HG03565 (cell line): ENCODE measurements around the gene HDAC4.

ENCODE experiments used
- ATAC-seq: cut with Tn5 transposase; IDR thresholded peaks from one replicate; pipeline ENCODE4 v1.9.1; 2021; ENCODE audit warnings: mild to moderate bottlenecking, moderate library complexity; ENCODE audit not compliant: unreplicated experiment

Gene HDAC4

DNA sequence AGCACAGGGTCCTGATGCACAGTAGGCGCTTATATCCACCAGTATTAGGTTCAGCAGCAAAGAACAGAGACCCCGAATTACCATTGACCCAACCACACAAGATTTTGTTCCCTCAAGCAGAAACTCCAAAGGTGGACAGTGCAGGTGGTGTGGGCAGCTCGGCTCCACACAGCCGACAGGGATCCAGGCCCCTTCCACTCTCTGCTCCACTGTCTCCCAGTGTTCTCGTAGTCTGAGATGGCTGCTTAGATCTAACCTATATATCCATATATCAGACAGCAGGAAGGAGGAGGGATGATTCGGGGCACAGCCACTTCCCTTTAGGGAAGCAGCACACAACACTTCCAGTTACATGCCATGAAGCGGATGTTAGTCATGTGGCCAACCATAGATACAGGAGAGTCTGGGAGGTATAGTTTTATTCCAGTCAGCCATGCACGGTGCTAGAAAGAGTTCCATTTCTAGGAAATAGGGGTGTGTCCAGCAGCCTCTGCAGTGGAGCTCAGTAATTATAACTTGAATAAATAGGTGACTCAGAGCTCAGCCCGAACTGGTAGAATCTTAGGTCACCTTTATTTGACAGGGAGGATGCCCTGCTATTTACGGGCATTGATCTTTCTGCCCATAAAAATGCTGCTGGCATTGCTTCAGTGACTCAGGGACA is 394.1 kb downstream of the HDAC4 start:
- ATAC-seq: no peak

DNA sequence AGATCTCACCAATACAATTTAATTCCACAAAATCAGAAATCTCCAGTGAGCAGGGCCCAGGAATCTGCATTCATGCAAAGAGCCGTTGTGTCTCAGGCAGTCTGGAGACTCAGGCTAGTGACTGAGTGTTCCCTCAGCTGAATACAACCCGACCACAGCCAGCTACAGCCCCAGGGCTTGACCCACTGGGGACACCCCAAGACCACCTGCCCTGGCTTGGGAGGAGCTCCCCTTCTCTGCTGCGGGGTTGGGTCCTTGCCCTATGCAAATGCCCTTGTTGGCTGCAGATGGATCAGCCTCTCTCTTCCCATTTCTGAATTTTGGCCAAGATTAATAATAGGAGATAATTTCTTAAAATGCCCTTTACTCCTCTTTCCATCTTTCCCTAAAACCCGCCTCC is 395.2 kb downstream of the HDAC4 start:
- ATAC-seq: no peak

DNA sequence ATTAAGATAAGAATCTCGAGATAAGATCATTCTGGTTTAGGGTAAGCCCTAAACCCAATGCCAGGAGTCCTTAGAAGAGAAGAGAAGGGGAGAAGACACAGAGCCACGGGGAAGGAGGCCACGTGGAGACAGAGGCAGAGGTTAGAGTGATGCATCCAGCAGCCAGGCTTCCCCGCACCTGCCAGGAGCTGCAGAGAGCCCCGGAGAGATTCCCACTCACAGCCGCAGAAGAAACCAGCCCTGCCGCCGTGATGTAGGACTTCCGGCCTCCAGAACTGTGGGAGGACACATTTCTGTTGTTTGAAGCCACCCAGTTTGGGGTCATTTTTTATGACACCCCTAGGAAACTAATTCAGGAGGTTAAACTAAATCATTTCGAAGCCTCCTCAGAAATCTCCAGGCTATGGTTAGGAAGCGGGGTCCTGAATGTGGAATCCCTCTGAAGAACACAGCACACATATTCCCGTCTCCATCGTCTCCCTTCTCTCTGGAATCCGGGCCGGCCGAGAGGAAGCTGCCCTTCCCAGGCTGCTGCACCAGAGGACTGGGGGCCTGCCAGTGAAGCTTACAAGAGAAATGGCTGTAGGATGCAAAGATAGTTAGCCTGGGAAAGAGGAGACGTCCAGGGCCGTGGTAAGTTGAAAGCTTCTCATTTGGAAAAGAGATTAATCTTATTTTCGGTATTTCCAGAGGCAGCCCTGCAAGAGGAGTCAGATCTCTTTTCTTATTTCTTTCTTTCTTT is 396.4 kb downstream of the HDAC4 start:
- ATAC-seq: no peak

DNA sequence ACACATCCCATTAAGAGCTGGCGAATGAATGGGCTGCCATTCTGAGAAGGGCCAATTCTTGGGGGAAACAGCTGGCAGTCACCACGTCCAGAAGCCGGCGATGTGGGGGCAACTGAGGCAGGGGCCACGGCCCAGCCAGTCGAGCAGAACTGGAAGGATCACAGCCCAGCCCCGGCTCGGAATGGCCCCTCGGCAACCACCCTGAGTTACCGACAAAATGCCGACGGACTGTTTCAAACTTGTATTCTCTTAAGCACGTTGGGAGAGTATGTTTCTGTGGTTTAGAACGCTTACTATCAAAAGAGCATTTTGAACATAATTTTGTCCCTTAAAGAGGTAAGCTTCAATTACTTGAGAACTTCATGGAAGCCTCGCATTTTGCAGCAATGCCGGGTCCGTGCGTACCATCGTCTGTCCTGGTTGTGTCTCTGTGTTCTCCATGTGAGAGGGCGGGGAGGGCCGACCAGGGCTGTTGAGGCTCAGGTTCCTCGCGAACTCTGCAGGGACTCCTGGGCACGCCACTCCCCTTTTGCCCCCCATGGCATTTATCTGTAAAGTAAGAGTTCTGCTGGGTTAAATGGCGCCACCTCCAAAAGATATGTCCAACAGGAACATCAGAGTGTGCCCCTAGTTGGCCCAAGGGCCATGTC is 397.1 kb downstream of the HDAC4 start:
- no peak for ATAC-seq

- ATAC-seq: no peak
Observed at GRCh38 chr2:239002954-239003623, 397.7 kb downstream of the HDAC4 start.

DNA sequence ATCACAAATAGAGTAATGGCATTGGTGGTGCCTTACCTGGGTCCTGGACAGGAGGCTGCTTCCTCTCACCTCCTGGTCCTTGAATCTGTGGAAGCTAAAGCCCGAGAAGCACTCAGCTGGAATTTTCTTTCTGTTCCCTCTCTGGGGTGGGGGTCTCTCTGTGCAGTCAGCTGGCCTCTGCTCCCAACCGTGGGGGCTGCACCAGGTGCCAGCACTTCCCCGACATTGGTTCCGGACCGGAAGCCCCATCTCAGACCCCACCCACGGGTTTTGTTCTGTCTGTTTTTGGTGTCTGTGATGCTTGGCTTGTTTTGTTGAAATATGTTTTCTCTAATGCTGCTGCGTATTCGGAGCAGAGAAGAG is 398.2 kb downstream of the HDAC4 start:
- ATAC-seq: no peak

GRCh38 chr2:239001794-239002193 is 399.0 kb downstream of the HDAC4 start:
- ATAC-seq: no peak

GRCh38 chr2:239000500-239001073 is 400.2 kb downstream of the HDAC4 start:
- no peak for ATAC-seq

DNA sequence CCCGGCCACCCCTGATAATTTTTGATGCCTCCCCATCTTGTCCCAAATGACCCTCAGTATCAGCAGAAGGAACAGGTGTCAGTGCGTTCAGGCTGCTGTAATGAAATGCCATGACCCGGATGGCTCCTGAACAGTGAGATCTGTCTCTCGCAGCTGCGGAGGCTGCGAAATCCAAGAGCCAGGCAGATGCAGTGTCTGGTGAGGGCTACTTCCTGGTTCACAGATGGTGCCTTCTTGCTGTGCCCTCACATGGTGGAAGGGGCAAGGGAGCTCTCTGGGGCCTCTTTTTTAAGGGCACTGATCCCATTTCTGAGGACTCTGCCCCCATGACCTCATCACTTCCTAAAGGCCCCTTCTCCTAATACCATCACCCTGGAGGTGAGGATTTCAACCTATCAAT is 400.7 kb downstream of the HDAC4 start:
- no peak for ATAC-seq

GRCh38 chr2:238999291-238999741 is 401.5 kb downstream of the HDAC4 start:
- ATAC-seq: no peak

- no peak for ATAC-seq
Observed at GRCh38 chr2:238998801-238999200, 402.0 kb downstream of the HDAC4 start.
